ENCODE measurements around the gene SET.
A peak's percentile ranks its signal among the peaks of the same experiment; 100 is the strongest.
"Not testable (repeated sequence)": the region's sequence is repeated elsewhere in the genome, so short reads cannot be mapped to it uniquely, and the experiment has no call there.

Gene SET

DNA sequence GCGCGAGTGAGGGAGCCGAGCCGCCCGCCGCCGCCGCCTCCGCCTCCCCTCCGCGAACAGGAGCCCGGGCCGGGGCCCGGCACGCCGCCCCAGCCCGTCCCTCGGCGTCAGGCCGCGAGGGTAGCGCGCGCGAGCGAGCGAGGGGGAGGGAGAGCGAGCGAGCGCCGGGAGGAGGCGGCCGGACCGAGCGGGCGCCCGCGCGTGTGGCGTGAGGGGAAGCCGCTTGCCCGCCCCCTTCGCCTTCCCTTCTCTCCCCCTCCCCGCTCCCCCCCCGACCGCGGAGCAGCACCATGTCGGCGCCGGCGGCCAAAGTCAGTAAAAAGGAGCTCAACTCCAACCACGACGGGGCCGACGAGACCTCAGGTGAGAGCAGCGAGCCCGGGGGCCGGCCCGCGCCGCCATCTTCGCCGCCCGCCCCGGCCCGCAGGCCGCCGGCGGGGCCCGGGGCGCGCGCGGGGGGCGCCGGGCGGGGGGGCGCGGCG is 312 bp downstream of the SET start:
- no peak for DNase-seq

DNA sequence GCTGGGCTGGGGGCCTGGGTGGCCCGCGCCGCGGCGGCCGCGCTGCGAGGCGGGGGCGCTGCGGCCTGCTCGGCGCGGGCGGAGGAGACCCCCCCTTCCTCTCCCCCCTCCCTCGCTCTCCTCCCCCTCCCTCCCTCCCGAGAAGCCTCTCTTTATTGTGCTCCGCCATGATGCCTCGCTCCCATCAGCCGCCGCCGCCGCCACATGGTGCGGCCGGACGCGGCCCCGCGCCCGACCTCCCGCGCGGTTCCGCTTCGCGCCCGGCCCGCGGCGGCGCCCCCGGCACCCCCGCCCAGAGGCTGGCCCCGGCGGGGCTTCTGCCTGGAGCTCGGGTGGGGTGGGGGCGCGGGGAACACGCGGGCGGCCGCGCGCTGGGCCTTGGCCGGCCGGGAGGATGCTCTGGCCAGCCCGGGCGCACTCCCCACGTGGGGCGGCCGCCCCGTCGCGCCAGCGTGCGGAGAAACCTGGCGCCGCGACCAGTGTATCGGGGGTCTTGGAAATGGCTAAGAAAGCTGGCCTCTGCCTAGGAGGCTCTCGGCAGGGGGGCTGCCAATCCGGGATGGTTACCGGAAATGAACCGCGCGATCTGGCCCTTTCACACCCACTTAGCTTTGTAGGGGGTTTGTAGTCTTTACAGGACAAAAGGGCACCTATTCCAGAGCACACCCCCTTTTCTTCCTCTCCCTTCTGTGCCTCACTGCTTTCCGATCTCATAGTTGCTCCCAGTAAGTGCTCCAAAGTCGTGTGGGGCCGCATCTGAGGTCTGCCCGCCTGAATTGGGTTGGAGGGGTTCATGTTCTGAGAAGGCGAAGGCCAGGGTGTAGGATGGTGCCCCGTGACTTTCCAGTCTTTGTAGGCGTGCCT is 1.0 kb downstream of the SET start:
- DNase-seq, result no peak

DNA sequence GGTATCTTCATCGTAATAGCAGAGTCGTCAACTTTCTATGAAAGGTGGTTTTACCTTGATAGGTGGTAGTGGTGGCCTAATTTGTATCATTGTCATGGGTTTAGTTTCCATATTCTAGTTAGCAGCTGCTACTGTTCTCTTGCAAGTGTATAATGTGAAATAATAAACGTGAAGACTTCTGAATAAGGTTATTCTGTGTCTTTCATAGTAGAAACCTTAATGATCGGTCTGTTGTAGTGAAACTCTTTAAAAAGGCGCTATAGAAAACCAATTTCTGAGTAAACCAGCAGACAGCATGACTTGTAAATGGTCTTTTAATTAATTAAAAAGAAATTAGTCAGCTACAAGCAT is 1.6 kb downstream of the SET start:
- DNase-seq, result no peak

DNA sequence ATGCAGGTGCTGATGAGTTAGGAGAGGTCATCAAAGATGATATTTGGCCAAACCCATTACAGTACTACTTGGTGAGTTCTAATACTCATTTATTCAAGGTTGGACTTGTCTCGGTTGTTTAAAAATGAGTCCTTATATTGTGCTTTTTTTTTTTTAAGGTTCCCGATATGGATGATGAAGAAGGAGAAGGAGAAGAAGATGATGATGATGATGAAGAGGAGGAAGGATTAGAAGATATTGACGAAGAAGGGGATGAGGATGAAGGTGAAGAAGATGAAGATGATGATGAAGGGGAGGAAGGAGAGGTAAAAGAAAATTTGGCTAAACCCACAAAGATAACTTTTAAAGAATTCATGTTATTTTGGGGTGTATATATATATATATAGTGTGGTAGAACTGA is 4.7 kb downstream of the SET start:
- not testable (repeated sequence) for DNase-seq

DNA sequence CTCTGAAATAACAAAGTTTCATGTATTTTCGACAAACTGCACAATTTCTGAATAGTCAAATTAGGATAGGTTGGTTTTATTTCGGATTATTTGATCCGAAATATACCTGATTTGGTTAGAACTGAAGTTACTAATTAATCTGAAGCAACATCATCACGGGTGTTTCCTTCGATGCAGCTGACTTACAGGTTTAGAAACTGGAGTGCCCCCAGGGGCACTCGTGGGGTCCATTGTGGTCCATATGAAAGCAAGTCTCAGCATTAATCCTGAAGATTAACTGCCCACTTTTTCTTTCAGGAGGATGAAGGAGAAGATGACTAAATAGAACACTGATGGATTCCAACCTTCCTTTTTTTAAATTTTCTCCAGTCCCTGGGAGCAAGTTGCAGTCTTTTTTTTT is 5.3 kb downstream of the SET start:
- no peak for DNase-seq

DNA sequence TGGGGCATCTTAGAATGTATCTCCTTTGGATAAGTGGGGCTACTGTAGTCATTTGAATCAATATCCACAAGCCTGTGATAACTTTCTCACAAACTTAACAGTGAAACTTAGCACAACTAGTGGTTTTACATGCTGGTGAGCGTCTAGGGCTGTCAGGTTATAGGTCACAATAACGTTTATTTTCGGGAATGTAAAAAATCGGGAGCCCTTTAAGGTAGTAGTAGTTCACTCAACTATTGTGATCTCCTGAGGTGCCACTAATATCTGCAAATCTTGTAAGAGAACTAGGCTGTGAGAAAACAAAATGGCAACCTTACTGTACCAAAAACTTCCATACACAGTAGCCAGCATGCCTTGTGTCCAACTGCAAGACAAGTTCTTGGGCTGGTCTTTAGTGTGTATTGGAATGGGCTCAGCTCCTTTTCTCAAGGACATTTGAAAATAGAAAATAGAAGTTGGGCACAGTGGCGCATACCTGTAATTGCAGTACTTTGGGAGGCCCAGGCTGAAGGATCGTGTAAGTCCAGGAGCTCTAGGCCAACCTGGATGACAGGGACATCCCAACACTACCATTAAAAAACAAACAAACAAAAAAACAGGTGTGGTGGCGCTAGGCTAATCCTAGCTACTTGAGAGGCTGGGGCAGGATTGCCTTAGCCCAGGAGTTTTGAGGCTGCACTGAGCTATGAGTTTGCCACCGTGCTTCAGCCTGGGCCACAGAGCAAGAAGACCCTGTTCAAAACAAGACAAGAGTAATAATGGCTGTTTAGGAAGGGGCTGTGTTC is 8.1 kb downstream of the SET start:
- no peak for DNase-seq

DNA sequence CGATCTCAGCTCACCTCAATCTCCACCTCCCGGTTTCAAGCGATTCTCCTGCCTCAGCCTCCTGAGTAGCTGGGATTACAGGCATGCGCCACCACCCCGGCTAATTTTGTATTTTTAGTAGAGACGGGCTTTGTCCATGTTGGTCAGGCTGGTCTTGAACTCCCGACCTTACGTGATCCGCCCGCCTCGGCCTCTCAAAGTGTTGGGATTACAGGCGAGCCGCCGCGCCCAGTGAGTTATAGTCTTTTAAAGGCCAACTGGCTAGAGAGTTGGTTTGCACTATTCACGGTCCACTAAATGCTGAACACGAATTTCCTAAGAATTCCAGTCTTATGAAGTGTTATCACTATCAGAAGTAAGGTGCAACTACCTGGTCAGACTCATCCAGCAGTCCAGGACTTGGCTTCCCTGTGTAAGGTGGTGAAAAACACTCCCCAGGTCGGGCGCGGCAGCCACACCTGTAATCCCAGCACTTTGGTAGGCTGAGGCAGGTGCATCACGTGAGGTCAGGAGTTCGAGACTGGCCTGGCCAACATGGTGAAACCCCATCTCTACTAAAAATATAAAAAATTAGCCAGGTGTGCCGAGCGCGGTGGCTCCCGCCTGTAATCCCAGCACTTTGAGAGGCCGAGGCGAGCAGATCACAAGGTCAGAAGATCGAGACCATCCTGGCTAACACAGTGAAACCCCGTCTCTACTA is 10.2 kb downstream of the SET start:
- not testable (repeated sequence) for DNase-seq

DNA sequence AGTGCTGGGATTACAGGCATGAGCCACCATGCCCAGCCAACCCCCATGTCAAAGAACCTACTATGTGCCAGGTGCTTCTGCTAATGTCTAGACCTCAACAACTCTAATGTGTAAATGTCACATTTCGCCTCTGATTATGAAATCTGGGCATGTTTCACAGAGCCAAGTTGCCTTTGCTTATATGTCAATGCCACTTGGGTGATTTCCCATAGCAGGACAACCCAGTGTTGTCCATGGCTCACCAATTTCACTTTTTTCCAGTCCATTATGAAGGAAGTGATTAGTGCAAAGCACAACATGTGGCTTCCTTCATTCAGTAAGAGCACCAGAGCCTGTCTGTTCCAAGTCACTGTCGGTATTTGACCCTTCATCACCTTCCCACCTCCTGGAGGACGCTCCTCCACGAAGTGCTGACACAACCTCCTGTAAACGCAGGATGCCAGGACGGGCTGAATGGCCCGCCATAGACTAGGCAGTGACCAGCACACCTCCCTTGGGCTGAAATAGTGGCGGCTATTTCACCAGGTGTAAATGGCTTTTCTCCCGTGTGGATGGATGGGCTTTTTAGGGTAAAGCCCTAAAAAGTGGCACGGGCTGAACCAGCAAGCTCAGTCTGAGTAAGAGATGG is 12.3 kb downstream of the SET start:
- no peak for DNase-seq

DNA sequence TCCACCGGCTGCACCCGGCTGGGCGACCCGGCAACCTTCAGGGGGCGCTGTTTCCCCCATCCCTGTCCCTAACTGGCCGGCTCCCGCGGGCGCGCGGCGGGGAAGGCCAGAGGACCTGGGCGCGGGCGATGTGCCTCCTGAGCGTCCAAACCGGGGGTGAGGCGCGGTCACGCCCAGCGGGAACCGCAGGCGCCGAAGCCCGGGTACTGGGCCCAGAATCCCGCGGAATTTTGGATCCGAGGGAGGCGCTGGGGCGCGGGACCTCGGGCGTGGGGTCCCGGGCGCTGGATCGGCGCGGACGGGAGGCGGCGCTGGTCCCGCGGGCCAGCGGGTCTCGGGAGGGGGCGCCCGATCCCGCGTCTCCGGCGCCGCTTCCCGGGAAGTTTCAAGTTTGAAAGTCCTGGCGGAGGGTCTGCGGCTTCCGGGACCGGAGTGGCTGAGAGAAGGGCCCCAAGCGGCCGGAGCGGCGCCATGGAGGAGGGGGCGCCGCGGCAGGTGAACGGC is 13.5 kb downstream of the SET start, which contains the start of gene PKN3:
TSS of gene PKN3 (plus strand) at position 59 of the 504 bp plus-strand sequence. CDS start at position 472, 413 bp downstream.
- peak; percentile 64 for DNase-seq

DNA sequence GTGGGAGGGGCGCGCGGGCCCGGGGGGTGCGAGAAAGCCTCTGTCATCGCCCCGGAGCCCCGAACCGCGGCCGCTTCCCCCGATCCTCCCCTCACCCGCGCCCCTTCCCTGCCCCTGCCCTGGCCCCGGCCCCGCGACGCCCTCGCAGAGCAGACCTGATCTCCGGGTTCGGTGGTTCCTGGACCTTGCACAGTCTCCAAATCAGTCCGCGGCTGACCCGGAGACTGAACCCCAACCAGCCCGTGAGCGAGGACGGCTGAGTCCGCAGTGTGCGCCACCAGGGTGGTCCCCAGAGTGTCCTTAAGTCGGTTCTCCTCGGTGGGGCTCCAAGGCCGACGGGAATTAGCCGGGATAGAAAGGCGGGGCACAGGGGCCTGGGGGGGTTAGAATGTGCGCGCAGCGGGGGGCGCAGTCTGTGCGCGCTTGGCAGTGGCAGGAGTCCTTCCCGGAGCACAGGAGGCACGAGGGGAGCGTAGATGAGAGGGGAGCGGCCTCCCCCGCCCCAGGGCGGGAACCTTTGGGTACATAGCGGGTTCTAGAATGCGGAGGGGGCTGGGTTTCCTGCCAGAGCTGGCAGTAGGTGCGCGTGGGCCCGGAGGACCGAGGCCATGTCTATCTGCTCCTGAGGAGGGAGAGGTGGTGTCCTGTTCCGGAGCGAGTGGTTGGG is 14.1 kb downstream of the SET start:
- DNase-seq, result no peak

DNA sequence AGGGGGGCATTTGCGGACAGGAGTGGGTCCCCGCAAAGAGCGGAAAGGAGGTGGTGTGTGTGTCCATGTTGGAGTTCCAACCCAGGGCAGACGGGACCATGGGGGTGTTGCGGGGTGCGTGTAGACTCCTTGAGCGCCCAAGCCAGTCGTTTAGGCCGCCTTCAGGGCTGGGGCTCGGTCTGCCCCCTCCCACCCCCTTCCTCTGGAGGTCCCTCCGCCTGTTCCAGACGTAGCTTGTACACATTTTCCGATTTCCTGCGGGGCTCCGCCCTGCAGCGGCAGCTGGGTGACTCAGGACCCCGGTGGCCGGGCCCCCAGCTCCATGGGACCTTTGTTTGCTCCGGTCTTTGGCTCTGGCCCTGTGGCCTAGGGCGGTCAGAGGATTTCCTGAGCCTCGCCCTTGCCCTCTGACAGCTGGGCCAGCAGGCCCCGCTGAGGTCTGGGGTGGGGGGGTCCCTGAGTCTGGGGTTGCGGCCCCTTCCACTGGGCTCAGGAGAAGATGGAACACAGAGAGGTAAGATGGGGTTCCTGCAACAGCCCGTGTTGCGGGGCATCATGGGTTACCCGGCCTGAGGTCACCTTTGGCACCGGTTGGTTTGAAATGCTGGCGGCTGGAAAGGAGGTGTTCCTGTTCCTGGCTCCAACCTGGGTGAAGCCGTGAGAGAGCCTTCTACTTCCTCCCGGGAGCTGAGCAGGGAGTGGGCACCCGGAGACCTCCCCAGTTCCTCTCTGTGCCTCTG is 14.8 kb downstream of the SET start:
- DNase-seq, result no peak

DNA sequence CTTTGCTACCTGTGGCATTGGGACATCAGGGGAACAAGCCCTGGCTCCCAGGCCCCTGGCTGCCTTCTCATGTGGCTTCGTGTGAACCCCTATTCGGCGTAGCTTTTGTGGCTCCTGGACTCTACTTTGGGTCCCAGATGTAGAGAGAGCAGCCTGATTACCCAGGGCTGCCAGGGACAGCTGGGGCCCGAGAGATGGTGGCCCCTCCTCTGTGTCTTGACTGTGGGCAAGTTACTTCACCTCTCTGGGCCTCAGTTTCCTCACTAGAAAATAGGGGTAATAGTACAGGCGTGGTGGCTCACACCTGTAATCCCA is 15.3 kb downstream of the SET start:
- no peak for DNase-seq

DNA sequence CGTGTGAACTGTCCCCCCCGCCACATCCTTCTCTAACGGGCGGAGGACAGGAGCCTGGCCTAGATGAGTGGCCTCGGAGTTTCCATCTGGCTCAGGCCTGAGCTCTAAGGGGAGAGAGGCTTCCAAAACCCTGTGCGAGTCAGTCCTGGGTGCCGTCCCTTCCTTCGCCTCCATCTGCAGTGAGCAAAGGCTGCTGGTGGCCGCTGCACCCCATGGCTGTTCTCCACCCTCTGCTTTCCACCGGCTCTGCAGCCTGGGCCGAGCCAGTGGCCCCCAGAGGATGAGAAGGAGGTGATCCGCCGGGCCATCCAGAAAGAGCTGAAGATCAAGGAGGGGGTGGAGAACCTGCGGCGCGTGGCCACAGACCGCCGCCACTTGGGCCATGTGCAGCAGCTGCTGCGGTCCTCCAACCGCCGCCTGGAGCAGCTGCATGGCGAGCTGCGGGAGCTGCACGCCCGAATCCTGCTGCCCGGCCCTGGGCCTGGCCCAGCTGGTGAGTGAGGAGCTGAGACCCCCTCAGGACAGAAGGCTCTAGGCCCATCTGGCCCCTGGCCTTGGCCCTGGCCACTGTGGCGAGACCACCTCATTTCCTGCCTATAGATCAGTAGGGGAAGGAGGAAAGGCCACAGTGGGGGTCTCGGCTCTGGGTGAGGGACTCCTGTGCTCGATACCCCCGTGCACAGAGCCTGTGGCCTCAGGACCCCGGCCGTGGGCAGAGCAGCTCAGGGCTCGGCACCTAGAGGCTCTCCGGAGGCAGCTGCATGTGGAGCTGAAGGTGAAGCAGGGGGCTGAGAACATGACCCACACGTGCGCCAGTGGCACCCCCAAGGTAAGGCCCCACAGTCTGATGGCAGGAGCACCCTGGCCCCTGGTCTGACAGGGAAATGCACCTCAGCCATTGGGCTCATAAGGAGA is 16.3 kb downstream of the SET start:
- no peak for DNase-seq

DNA sequence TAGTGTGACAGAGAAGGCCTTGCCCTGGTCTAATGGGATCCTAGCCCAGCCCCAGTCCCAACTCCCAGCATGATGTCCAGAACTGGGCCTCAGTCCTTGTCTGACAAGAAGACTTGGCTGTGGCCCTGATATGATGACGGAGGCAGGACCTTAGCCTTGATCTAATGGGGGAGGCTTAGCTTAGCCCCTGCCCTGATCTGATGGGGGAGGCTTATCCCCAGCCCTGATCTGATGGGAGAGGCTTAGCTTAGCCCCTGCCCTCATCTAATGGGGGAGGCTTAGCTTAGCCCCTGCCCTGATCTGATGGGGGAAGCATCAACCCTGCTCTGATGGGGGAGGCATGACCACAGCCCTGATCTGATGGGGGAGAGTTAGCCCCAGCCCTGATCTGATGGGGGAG is 17.0 kb downstream of the SET start:
- no peak for DNase-seq

DNA sequence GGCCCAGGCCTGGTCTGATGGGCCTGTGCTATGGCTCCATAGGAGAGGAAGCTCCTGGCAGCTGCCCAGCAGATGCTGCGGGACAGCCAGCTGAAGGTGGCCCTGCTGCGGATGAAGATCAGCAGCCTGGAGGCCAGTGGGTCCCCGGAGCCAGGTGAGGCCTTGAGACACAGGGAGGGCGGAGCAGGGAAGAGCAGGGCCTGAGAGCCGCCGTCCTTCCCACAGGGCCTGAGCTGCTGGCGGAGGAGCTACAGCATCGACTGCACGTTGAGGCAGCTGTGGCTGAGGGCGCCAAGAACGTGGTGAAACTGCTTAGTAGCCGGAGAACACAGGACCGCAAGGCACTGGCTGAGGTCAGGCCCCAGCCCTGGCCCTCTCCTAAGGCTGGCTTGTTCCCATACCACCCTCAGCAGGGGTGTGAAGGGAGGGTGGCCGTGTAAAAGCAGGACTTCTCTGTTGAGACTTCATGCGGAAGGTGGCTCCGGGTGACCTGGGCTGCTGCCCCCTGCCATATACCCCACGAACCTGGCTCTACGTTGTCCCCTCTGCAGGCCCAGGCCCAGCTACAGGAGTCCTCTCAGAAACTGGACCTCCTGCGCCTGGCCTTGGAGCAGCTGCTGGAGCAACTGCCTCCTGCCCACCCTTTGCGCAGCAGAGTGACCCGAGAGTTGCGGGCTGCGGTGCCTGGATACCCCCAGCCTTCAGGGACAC is 17.8 kb downstream of the SET start:
- DNase-seq, result no peak

DNA sequence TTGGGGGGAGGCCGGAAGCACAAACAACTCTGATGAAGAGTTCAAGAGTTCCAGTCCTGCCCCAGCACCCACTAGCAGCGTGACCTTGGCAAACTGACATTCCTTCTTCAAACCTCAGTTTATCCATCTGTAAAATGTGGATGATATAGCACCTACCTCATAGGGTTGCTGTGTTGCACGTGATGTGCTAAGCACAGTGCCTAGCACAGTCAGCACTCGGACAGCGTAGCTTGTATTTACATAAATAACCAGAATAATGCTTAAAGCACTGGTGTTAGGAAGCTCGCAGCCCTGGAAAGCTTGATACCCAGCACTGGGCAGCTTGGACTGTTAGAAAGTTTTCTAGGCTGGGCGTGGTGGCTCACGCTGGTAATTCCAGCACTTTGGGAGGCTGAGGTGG is 18.4 kb downstream of the SET start:
- no peak for DNase-seq

DNA sequence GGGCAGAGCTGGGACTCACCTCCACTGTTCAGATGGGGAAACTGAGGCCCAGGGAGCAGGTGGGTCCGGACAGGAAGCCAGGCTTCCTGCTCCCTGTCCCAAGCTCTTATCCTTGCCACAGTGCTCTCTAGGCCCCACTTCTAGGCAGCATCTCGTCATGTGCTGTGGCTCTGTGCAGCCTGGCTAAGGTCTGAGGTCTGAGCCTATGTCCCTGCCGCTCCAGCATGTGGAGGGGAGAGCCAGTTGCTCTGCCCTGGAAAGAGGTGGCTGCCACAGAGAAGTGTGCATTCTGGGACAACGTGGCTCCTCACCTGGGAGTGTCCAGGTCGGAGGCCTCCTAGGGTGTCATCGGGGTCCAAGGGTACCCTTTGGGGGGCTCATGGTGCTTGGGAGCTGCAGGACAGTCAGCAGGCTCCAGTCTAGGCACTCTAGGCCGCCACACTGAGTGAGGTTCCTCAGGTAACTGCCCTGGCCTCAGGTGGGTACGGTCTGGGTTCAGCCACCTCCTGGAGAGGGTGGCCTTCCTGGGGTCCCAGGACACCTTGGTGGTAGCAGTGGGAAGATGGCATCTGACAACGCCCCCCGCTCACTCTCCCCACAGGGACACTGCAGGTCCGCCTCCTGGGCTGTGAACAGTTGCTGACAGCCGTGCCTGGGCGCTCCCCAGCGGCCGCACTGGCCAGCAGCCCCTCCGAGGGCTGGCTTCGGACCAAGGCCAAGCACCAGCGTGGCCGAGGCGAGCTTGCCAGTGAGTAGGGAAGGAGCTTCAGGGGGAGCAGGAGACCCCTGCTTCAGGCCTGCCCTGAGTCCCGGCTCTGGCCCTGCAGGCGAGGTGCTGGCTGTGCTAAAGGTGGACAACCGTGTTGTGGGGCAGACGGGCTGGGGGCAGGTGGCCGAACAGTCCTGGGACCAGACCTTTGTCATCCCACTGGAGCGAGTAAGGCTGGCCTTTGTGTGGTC is 23.7 kb downstream of the SET start:
- no peak for DNase-seq

DNA sequence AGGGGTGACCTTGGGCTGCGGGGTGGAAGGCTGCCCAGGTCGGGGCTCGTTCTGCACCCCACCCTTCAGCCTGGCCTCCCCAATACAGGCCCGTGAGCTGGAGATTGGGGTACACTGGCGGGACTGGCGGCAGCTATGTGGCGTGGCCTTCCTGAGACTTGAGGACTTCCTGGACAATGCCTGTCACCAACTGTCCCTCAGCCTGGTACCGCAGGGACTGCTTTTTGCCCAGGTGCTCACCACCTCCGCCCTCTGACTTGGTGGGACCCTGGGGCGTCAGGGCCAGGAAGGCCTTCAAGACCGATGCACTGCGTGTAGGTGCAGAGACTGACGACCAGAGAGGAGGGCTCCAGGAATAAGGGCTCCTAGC is 24.4 kb downstream of the SET start:
- DNase-seq, result no peak

All from DMS 273 treated with DMSO at 0.1 percent for 48 hours (cell line).